ENCODE data around the gene ZNRF1.

Gene ZNRF1

DNA sequence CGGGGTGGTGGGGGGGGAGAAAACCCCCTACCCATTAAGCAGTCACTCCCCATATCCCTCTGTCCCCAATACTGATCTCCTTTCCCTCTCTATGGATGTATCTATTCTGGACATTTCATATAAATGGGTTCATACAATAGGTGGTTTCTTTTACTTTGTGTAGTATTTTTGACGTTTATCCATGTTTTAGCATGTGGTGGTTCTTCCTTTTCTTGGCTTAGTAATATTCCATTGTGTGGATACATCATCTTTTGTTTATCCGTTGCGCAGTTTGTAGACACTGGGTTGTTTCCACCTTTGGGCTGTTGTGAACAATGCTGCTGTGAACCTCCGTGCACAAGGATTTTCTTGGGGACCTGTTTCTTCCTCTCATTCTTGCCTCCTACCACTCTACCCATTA lies 105.2 kb downstream of the ZNRF1 start:
- no peak for DNase-seq
- Histone ChIP-seq H3K14ac (ENCODE audit: low read length in 2 of 2) (no peak overlapping the region), H2BK12ac (ENCODE audit: low read length in 2 of 2) (no peak overlapping the region), H2BK15ac (ENCODE audit: low read depth, poor library complexity, severe bottlenecking) (no peak overlapping the region), H3K79me1 (replicated peaks; ENCODE audit: low read length, poor library complexity, severe bottlenecking) (peaks cover 38% of the 10 kb centered on the region), H2BK120ac (ENCODE audit: low read depth, low read length) (no peak overlapping the region), H2AK5ac (ENCODE audit: low read length, severe bottlenecking) (no peak overlapping the region), H3K27ac (ENCODE audit: low read length, poor library complexity, severe bottlenecking) (no peak overlapping the region), H3K4ac (ENCODE audit: low read depth in 1 of 2, low read length in 2 of 2) (no peak overlapping the region), H3K4me2 (ENCODE audit: low read length, poor library complexity, severe bottlenecking) (no peak overlapping the region), H3K23ac (ENCODE audit: low read length in 2 of 2) (no peak overlapping the region), H4K91ac (ENCODE audit: low read length) (no peak overlapping the region), H3K9ac (ENCODE audit: low read length) (no peak overlapping the region), H3K27me3 (ENCODE audit: control insufficient read depth in 1 of 2, insufficient read depth in 1 of 2, low read length in 2 of 2) (no peaks in the 10 kb centered on the region), H3K4me3 (ENCODE audit: insufficient read depth in 1 of 2, low read depth in 1 of 2, low read length in 2 of 2) (no peak overlapping the region), H3K9me3 (ENCODE audit: control insufficient read depth, low read length) (no peaks in the 10 kb centered on the region), H3K36me3 (ENCODE audit: control insufficient read depth in 1 of 2, insufficient read depth in 2 of 2, low read depth in 1 of 2, low read length in 2 of 2) (peaks cover 6 to 25% of the 10 kb centered on the region in 2 experiments), H3K18ac (ENCODE audit: low read depth in 1 of 2, low read length in 2 of 2) (no peak overlapping the region), H2AFZ (ENCODE audit: low read depth, low read length) (no peak overlapping the region), H4K8ac (ENCODE audit: low read length) (no peak overlapping the region), H2BK5ac (ENCODE audit: low read depth, low read length, poor library complexity, severe bottlenecking) (no peak overlapping the region), H3K4me1 (ENCODE audit: control insufficient read depth, insufficient read depth, low read depth, low read length) (peaks cover 34% of the 10 kb centered on the region)
- 99% methylated on average over 4 of the region's 5 CpGs for WGBS

DNA sequence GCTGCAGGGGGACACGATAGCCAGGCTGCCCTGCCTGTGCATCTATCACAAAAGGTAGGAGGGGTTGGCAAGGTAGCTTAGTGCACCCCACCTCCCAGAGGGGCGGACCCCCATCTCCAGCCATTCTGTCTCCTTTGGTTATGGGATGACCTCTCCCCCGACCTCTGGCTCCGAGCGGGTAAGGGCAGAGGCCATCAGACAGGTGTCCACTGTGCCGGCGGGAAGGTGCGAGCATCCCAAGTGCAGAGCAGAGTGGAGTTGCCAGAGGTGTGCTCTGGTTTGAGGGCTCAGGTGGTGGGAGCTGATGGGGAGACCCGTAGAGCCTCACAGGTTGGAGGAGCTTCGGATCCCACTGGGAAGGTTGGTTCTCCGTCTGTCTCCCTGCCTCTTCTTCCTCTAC lies 106.0 kb downstream of the ZNRF1 start:
- Histone ChIP-seq H3K27me3 (ENCODE audit: control insufficient read depth in 1 of 2, insufficient read depth in 1 of 2, low read length in 2 of 2) (no peaks in the 10 kb centered on the region), H4K8ac (ENCODE audit: low read length) (peak overlapping the region; percentile 4), H2BK15ac (ENCODE audit: low read depth, poor library complexity, severe bottlenecking) (peak overlapping the region; percentile 46), H2AK5ac (ENCODE audit: low read length, severe bottlenecking) (no peak overlapping the region), H3K9me3 (ENCODE audit: control insufficient read depth, low read length) (no peaks in the 10 kb centered on the region), H3K4me2 (ENCODE audit: low read length, poor library complexity, severe bottlenecking) (no peak overlapping the region), H3K27ac (ENCODE audit: low read length, poor library complexity, severe bottlenecking) (no peak overlapping the region), H3K14ac (ENCODE audit: low read length in 2 of 2) (peak overlapping the region in 1 of 2 experiments; percentile 53), H4K91ac (ENCODE audit: low read length) (peak overlapping the region; percentile 67), H3K36me3 (ENCODE audit: control insufficient read depth in 1 of 2, insufficient read depth in 2 of 2, low read depth in 1 of 2, low read length in 2 of 2) (peaks cover 6 to 25% of the 10 kb centered on the region in 2 experiments), H3K23ac (ENCODE audit: low read length in 2 of 2) (peak overlapping the region in 1 of 2 experiments; percentile 37), H3K9ac (ENCODE audit: low read length) (no peak overlapping the region), H3K4me1 (ENCODE audit: control insufficient read depth, insufficient read depth, low read depth, low read length) (peaks cover 35% of the 10 kb centered on the region), H2BK5ac (ENCODE audit: low read depth, low read length, poor library complexity, severe bottlenecking) (no peak overlapping the region), H3K79me1 (replicated peaks; ENCODE audit: low read length, poor library complexity, severe bottlenecking) (peaks cover 36% of the 10 kb centered on the region), H2BK120ac (ENCODE audit: low read depth, low read length) (peak overlapping the region; percentile 65), H3K4ac (ENCODE audit: low read depth in 1 of 2, low read length in 2 of 2) (peak overlapping the region; percentile 67 to 71), H3K4me3 (ENCODE audit: insufficient read depth in 1 of 2, low read depth in 1 of 2, low read length in 2 of 2) (no peak overlapping the region), H3K18ac (ENCODE audit: low read depth in 1 of 2, low read length in 2 of 2) (peak overlapping the region; percentile 78 to 93), H2AFZ (ENCODE audit: low read depth, low read length) (no peak overlapping the region), H2BK12ac (ENCODE audit: low read length in 2 of 2) (peak overlapping the region; percentile 6 to 94)
- no peak for DNase-seq
- WGBS: 98% methylated on average over 11 of the region's 11 CpGs

DNA sequence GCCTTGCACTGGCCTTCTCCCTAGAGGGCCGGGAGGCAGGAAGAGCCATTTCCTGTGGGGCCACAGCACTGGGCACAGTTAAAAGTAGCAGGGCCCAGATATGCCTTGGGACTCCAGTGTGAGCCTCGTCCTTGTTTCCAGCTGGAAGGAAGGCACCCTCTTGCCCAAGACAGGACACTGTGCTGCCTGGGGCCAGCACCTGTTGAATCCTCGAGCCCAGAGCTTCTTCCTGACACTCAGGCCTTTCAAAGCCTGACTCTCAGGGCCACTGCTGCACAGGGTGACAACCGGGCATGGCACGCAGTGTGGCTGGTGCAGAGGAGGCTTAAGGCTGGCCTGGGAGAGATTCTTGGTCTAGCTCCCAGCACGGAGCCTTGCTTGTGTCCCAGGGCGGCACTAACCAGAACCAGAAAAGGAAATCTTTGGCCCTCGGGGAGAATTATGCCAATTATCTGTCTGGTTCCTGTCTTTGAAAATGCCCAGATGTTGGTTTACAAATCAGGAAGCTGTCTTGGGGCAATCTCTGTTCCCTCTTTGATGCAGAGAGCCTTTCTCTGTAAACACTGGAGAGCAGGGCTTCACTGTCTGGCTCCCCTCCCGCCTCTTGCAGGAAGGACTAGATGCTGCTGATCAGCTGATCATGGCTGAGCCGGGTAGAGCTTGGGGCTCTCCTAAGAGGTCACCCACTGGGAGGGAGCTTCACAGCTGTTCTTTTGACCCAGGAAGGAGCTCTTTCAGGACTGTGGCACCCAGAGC lies 106.7 kb downstream of the ZNRF1 start:
- Histone ChIP-seq H2BK120ac (ENCODE audit: low read depth, low read length) (peak overlapping the region; percentile 65), H2BK15ac (ENCODE audit: low read depth, poor library complexity, severe bottlenecking) (peak overlapping the region; percentile 46), H3K4me2 (ENCODE audit: low read length, poor library complexity, severe bottlenecking) (no peak overlapping the region), H2BK5ac (ENCODE audit: low read depth, low read length, poor library complexity, severe bottlenecking) (no peak overlapping the region), H2AFZ (ENCODE audit: low read depth, low read length) (no peak overlapping the region), H3K4me3 (ENCODE audit: insufficient read depth in 1 of 2, low read depth in 1 of 2, low read length in 2 of 2) (no peak overlapping the region), H3K18ac (ENCODE audit: low read depth in 1 of 2, low read length in 2 of 2) (peak overlapping the region; percentile 78 to 93), H3K14ac (ENCODE audit: low read length in 2 of 2) (peak overlapping the region in 1 of 2 experiments; percentile 78), H2AK5ac (ENCODE audit: low read length, severe bottlenecking) (peak overlapping the region; percentile 4), H4K8ac (ENCODE audit: low read length) (peak overlapping the region; percentile 59), H4K91ac (ENCODE audit: low read length) (peak overlapping the region; percentile 67), H3K27me3 (ENCODE audit: control insufficient read depth in 1 of 2, insufficient read depth in 1 of 2, low read length in 2 of 2) (no peaks in the 10 kb centered on the region), H3K79me1 (replicated peaks; ENCODE audit: low read length, poor library complexity, severe bottlenecking) (peaks cover 36% of the 10 kb centered on the region), H3K9ac (ENCODE audit: low read length) (no peak overlapping the region), H3K23ac (ENCODE audit: low read length in 2 of 2) (peak overlapping the region in 1 of 2 experiments; percentile 87), H3K27ac (ENCODE audit: low read length, poor library complexity, severe bottlenecking) (no peak overlapping the region), H3K4me1 (ENCODE audit: control insufficient read depth, insufficient read depth, low read depth, low read length) (peaks cover 34% of the 10 kb centered on the region), H3K4ac (ENCODE audit: low read depth in 1 of 2, low read length in 2 of 2) (peak overlapping the region; percentile 67 to 91), H3K9me3 (ENCODE audit: control insufficient read depth, low read length) (no peaks in the 10 kb centered on the region), H3K36me3 (ENCODE audit: control insufficient read depth in 1 of 2, insufficient read depth in 2 of 2, low read depth in 1 of 2, low read length in 2 of 2) (peaks cover 6 to 25% of the 10 kb centered on the region in 2 experiments), H2BK12ac (ENCODE audit: low read length in 2 of 2) (peak overlapping the region; percentile 60 to 94)
- peak; percentile 69 for DNase-seq
- 53% methylated on average over 10 of the region's 10 CpGs for WGBS

DNA sequence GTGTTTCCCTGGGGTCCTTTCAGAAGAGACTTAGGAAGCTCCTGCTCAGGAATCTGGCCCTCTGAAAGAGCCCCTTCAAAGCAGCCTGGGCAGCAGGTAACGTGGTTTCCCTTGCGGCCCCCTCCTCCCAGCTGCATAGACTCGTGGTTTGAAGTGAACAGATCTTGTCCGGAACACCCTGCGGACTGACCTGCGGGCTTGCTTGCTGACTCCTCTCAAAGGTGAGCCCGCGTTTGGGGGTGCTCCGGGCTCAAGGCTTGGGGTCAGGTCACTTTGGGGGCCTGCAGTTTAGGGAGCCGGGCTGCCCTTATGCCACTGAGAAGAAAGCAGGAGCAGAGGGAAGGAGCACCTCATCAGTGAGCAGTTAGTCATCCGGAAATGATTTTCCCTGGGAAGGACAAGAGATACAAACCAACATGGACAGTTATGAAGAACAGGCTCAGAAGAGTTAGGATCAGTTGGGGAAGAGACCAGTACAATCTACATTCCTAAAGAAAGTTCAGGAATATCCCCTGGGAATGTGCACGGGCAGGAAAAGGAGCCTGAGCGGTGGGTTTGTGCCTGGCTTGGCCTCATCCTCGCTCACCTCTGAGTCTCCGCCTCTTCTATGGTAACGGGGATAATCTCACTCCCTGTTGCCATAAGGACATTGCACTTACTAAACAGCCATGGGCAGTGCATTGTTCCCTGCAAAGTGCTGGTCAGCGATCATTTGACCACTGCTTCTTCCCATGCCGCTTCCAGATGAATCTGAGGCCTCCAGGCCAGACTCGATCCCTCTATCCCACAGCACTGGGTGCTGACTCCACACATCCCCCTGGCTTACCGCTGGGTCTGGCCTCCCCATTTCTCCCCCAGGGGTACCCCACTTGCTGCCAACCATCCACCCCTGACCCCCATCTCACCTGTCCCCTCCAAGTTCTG lies 107.8 kb downstream of the ZNRF1 start:
- Histone ChIP-seq H3K9me3 (ENCODE audit: control insufficient read depth, low read length) (no peaks in the 10 kb centered on the region), H3K4me1 (ENCODE audit: control insufficient read depth, insufficient read depth, low read depth, low read length) (peaks cover 44% of the 10 kb centered on the region), H3K36me3 (ENCODE audit: control insufficient read depth in 1 of 2, insufficient read depth in 2 of 2, low read depth in 1 of 2, low read length in 2 of 2) (peaks cover 6 to 25% of the 10 kb centered on the region in 2 experiments), H3K79me1 (replicated peaks; ENCODE audit: low read length, poor library complexity, severe bottlenecking) (peaks cover 38% of the 10 kb centered on the region), H2BK12ac (ENCODE audit: low read length in 2 of 2) (peak overlapping the region; percentile 60 to 91), H3K4me2 (ENCODE audit: low read length, poor library complexity, severe bottlenecking) (no peak overlapping the region), H3K9ac (ENCODE audit: low read length) (peak overlapping the region; percentile 55), H3K4me3 (ENCODE audit: insufficient read depth in 1 of 2, low read depth in 1 of 2, low read length in 2 of 2) (peak overlapping the region in 1 of 2 experiments; percentile 52), H4K8ac (ENCODE audit: low read length) (peak overlapping the region; percentile 54), H3K14ac (ENCODE audit: low read length in 2 of 2) (peak overlapping the region in 1 of 2 experiments; percentile 35), H2AK5ac (ENCODE audit: low read length, severe bottlenecking) (peak overlapping the region; percentile 41), H4K91ac (ENCODE audit: low read length) (peak overlapping the region; percentile 44), H2AFZ (ENCODE audit: low read depth, low read length) (no peak overlapping the region), H3K27me3 (ENCODE audit: control insufficient read depth in 1 of 2, insufficient read depth in 1 of 2, low read length in 2 of 2) (no peaks in the 10 kb centered on the region), H3K27ac (ENCODE audit: low read length, poor library complexity, severe bottlenecking) (no peak overlapping the region), H2BK15ac (ENCODE audit: low read depth, poor library complexity, severe bottlenecking) (peak overlapping the region; percentile 95), H3K4ac (ENCODE audit: low read depth in 1 of 2, low read length in 2 of 2) (peak overlapping the region; percentile 57 to 91), H3K23ac (ENCODE audit: low read length in 2 of 2) (no peak overlapping the region), H2BK5ac (ENCODE audit: low read depth, low read length, poor library complexity, severe bottlenecking) (no peak overlapping the region), H3K18ac (ENCODE audit: low read depth in 1 of 2, low read length in 2 of 2) (peak overlapping the region; percentile 54 to 79), H2BK120ac (ENCODE audit: low read depth, low read length) (peak overlapping the region; percentile 46)
- 92% methylated on average over 20 of the region's 20 CpGs for WGBS
- no peak for DNase-seq
